Measurements from ENCODE around the gene TOPAZ1. TPM values are rescaled to one million over a fixed set of nuclear protein-coding genes. Genes with fewer than 3 reads are reported as not detected.

The TOPAZ1 gene
- total and polyA plus RNA-seq, 2 experiments from 2014 or later: not detected

DNA sequence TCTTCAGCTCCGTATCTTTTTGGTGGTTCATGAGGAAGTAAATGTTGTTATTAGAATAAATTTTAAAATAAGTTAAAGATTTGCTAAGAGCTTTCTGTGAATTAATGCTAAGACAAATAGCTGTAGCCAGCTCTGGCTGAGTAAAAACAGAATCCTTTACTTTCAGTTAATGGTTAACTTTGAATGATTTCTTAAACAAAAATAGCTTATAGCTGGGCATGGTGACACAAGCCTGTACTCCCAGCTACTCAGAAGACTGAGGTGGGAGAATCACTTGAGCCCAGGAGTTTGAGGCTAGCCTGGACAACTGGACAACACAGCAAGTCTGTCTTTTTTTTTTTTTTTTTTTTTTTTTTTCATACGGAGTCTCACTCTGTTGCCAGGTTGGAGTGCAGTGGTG lies 121.9 kb downstream of the TOPAZ1 start:
- Histone ChIP-seq H3K4me1 (ENCODE audit: insufficient read depth) (peaks cover 20% of the 10 kb centered on the region), H4K20me1 (ENCODE audit: insufficient read depth, poor library complexity, severe bottlenecking) (no peaks in the 10 kb centered on the region), H2AFZ (no peak overlapping the region), H3K36me3 (replicated peaks; ENCODE audit: insufficient read depth, low read depth) (no peaks in the 10 kb centered on the region), H3K9me2 (replicated peaks; ENCODE audit: insufficient read depth) (no peaks in the 10 kb centered on the region), H3K27me3 (no peaks in the 10 kb centered on the region), H3K4me3 (no peak overlapping the region), H3K27ac (no peak overlapping the region), H3K4me2 (peak overlapping the region; percentile 52), H3K9me3 (ENCODE audit: low read depth) (no peaks in the 10 kb centered on the region), H3K79me2 (peaks cover 7% of the 10 kb centered on the region)
- peak; percentile 9 for DNase-seq (ENCODE audit: low spot score)
- TF ChIP-seq EZH2 (IDR thresholded peaks at IDR 0.05; ENCODE audit: borderline replicate concordance) (no peak), EZH2phosphoT487 (IDR thresholded peaks at IDR 0.05; ENCODE audit: low read depth, severe bottlenecking, unreplicated experiment) (no peak)
- TF ChIP-seq, protein P1, sequence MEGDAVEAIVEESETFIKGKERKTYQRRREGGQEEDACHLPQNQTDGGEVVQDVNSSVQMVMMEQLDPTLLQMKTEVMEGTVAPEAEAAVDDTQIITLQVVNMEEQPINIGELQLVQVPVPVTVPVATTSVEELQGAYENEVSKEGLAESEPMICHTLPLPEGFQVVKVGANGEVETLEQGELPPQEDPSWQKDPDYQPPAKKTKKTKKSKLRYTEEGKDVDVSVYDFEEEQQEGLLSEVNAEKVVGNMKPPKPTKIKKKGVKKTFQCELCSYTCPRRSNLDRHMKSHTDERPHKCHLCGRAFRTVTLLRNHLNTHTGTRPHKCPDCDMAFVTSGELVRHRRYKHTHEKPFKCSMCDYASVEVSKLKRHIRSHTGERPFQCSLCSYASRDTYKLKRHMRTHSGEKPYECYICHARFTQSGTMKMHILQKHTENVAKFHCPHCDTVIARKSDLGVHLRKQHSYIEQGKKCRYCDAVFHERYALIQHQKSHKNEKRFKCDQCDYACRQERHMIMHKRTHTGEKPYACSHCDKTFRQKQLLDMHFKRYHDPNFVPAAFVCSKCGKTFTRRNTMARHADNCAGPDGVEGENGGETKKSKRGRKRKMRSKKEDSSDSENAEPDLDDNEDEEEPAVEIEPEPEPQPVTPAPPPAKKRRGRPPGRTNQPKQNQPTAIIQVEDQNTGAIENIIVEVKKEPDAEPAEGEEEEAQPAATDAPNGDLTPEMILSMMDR (IDR thresholded peaks at IDR 0.05; ENCODE audit: poor library complexity): no peak
- WGBS (ENCODE audit: low lambda C conversion rate, missing lambda C conversion rate): 52% methylated on average over 1 of the region's 2 CpGs

GRCh38 chr3:44365952-44366351 lies 124.3 kb downstream of the TOPAZ1 start:
- Histone ChIP-seq H4K20me1 (ENCODE audit: insufficient read depth, poor library complexity, severe bottlenecking) (no peaks in the 10 kb centered on the region), H3K27me3 (no peaks in the 10 kb centered on the region), H3K4me3 (no peak overlapping the region), H2AFZ (no peak overlapping the region), H3K4me1 (ENCODE audit: insufficient read depth) (peaks cover 10% of the 10 kb centered on the region), H3K36me3 (replicated peaks; ENCODE audit: insufficient read depth, low read depth) (no peaks in the 10 kb centered on the region), H3K4me2 (no peak overlapping the region), H3K27ac (no peak overlapping the region), H3K79me2 (peaks cover 7% of the 10 kb centered on the region), H3K9me2 (replicated peaks; ENCODE audit: insufficient read depth) (no peaks in the 10 kb centered on the region), H3K9me3 (ENCODE audit: low read depth) (no peaks in the 10 kb centered on the region)
- TF ChIP-seq EZH2 (IDR thresholded peaks at IDR 0.05; ENCODE audit: borderline replicate concordance) (no peak), EZH2phosphoT487 (IDR thresholded peaks at IDR 0.05; ENCODE audit: low read depth, severe bottlenecking, unreplicated experiment) (no peak)
- TF ChIP-seq, protein P1 (IDR thresholded peaks at IDR 0.05; ENCODE audit: poor library complexity): no peak
- DNase-seq (ENCODE audit: low spot score): no peak
- 96% methylated on average over 1 of the region's 1 CpG for WGBS (ENCODE audit: low lambda C conversion rate, missing lambda C conversion rate)

DNA sequence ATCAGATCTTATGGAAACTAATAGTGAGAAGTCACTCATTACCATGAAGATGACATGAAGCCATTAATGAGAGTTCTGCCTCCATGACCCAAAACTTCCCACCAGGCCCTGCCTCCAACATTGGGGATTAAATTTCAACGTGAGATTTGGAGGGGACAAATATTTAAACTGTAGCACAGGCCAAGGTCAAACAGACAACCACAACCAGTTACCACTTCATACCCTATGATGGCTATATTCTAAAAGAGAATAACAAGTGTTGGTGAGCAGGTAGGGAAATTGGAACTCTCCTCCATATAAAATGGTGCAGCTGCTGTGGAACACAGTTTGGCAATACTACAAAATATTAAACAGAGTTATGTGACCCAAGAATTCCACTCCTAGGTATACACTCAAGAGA lies 133.8 kb downstream of the TOPAZ1 start:
- Histone ChIP-seq H3K4me3 (no peak overlapping the region), H2AFZ (no peak overlapping the region), H4K20me1 (ENCODE audit: insufficient read depth, poor library complexity, severe bottlenecking) (no peaks in the 10 kb centered on the region), H3K9me2 (replicated peaks; ENCODE audit: insufficient read depth) (no peaks in the 10 kb centered on the region), H3K79me2 (no peaks in the 10 kb centered on the region), H3K4me2 (no peak overlapping the region), H3K27ac (no peak overlapping the region), H3K4me1 (ENCODE audit: insufficient read depth) (no peaks in the 10 kb centered on the region), H3K36me3 (replicated peaks; ENCODE audit: insufficient read depth, low read depth) (no peaks in the 10 kb centered on the region), H3K9me3 (ENCODE audit: low read depth) (no peaks in the 10 kb centered on the region), H3K27me3 (no peaks in the 10 kb centered on the region)
- WGBS (ENCODE audit: low lambda C conversion rate, missing lambda C conversion rate): 83% methylated on average over 1 of the region's 1 CpG
- DNase-seq (ENCODE audit: low spot score): no peak
- no peak for TF ChIP-seq EZH2 (IDR thresholded peaks at IDR 0.05; ENCODE audit: borderline replicate concordance)
- no peak for TF ChIP-seq EZH2phosphoT487 (IDR thresholded peaks at IDR 0.05; ENCODE audit: low read depth, severe bottlenecking, unreplicated experiment)
- TF ChIP-seq, protein P1 (IDR thresholded peaks at IDR 0.05; ENCODE audit: poor library complexity): no peak

Other genes with a start within 250 kb of the TOPAZ1 start
- 36.3 and 37.4 TPM in 2 replicates for gene TCAIM, start 96.9 kb downstream of the TOPAZ1 start, total RNA-seq
- 19.6 and 20.7 TPM in 2 replicates for gene TCAIM, start 96.9 kb downstream of the TOPAZ1 start, polyA plus RNA-seq
- gene ZNF445, start 235.8 kb downstream of the TOPAZ1 start, total RNA-seq: 10.5 and 14.7 TPM in 2 replicates
- gene ZNF445, start 235.8 kb downstream of the TOPAZ1 start, polyA plus RNA-seq: 6.1 and 6.4 TPM in 2 replicates

Measured in hepatocyte (in vitro differentiated cells).